GM23338 (cell line): ENCODE measurements around the gene STN1. TPM values are rescaled to one million over a fixed set of nuclear protein-coding genes. Genes with fewer than 3 reads are reported as not detected.

Experiments used
- ATAC-seq: fragments of 200-7000 bp; cut with Tn5 transposase; 3 replicates; pipeline ENCODE4 v1.9.1; 2020
- DNase-seq: peaks from one replicate; pipeline ENCODE4 v3.0.0-alpha.2; 2015; ENCODE audit warnings: low spot score
- H2AFZ ChIP-seq: fragments of 200-600 bp; sonication (generic); 2 replicates; pipeline ENCODE4 v1.8.0; 2016; ENCODE audit warnings: antibody characterized with exemption, mild to moderate bottlenecking, moderate library complexity
- H3F3A ChIP-seq: fragments of 200-600 bp; sonication (generic); replicated peaks from 2 replicates; pipeline ENCODE4 v1.8.0; 2017; ENCODE audit warnings: antibody characterized with exemption, mixed run types, low read depth
- H3K27ac ChIP-seq: fragments of 200-600 bp; sonication (generic); 2 replicates; pipeline ENCODE4 v1.6.1; 2016; ENCODE audit warnings: low read depth
- H3K27me3 ChIP-seq: fragments of 200-600 bp; sonication (generic); 2 replicates; pipeline ENCODE4 v1.8.0; 2016; ENCODE audit warnings: mild to moderate bottlenecking, mixed run types, moderate library complexity; ENCODE audit not compliant: insufficient read depth
- H3K36me3 ChIP-seq: fragments of 200-600 bp; sonication (generic); 2 replicates; pipeline ENCODE4 v1.8.0; 2016; ENCODE audit warnings: mild to moderate bottlenecking; ENCODE audit not compliant: insufficient read depth
- H3K4me1 ChIP-seq: fragments of 200-600 bp; sonication (generic); 2 replicates; pipeline ENCODE4 v1.8.0; 2016; ENCODE audit warnings: mild to moderate bottlenecking, moderate library complexity; ENCODE audit not compliant: insufficient read depth
- H3K4me2 ChIP-seq: fragments of 200-600 bp; sonication (generic); 2 replicates; pipeline ENCODE4 v1.7.1; 2017; ENCODE audit warnings: mixed run types
- H3K4me3 ChIP-seq: fragments of 200-600 bp; sonication (generic); 2 replicates; pipeline ENCODE4 v1.6.1; 2016; ENCODE audit warnings: mixed run types
- H3K79me2 ChIP-seq: fragments of 200-600 bp; sonication (generic); replicated peaks from 2 replicates; pipeline ENCODE4 v1.8.0; 2017; ENCODE audit warnings: mild to moderate bottlenecking; ENCODE audit not compliant: insufficient read depth
- H3K9me2 ChIP-seq: fragments of 200-600 bp; sonication (generic); 2 replicates; pipeline ENCODE4 v1.8.0; 2017; ENCODE audit not compliant: insufficient read depth
- H4K20me1 ChIP-seq: fragments of 200-600 bp; sonication (generic); replicated peaks from 2 replicates; pipeline ENCODE4 v1.8.0; 2017; ENCODE audit warnings: mild to moderate bottlenecking; ENCODE audit not compliant: insufficient read depth
- H3K27ac Mint-ChIP-seq: 2 replicates; pipeline ENCODE4 v1.8.0; 2020; ENCODE audit warnings: inconsistent platforms, mild to moderate bottlenecking, moderate library complexity, mixed read lengths
- H3K27me3 Mint-ChIP-seq: 3 replicates; pipeline ENCODE4 v1.8.0; 2022; ENCODE audit warnings: low read depth, mild to moderate bottlenecking, moderate library complexity, mixed read lengths, inconsistent platforms; ENCODE audit not compliant: insufficient read depth, poor library complexity
- H3K36me3 Mint-ChIP-seq: 3 replicates; pipeline ENCODE4 v1.8.0; 2021; ENCODE audit warnings: low read depth, mild to moderate bottlenecking, inconsistent platforms, moderate library complexity, mixed read lengths
- H3K4me1 Mint-ChIP-seq: 3 replicates; pipeline ENCODE4 v1.8.0; 2020; ENCODE audit warnings: mild to moderate bottlenecking, inconsistent platforms, mixed read lengths
- H3K4me3 Mint-ChIP-seq: 3 replicates; pipeline ENCODE4 v1.8.0; 2021; ENCODE audit warnings: moderate library complexity, mild to moderate bottlenecking, inconsistent platforms, mixed read lengths
- H3K9me3 Mint-ChIP-seq: 3 replicates; pipeline ENCODE4 v1.8.0; 2020; ENCODE audit warnings: moderate library complexity, mild to moderate bottlenecking, inconsistent platforms, mixed read lengths
- CREB1 ChIP-seq: fragments of 250-450 bp; sonication (Bioruptor Pico); IDR thresholded peaks from 2 replicates; pipeline ENCODE4 v1.5.0; 2020; ENCODE audit warnings: low read depth, mild to moderate bottlenecking, moderate library complexity
- CTCF ChIP-seq, 2 experiments: fragments of 200-600 bp in 1 of 2; sonication (generic) in 1 of 2; conservative IDR thresholded peaks; 2 replicates each; pipeline versions ENCODE4 v1.5.1 to v1.6.1; 2016 to 2017; ENCODE audit warnings: antibody characterized with exemption in 2 of 2, low read depth in 2 of 2, mild to moderate bottlenecking in 2 of 2, moderate library complexity in 1 of 2
- EZH2 ChIP-seq: fragments of 200-600 bp; sonication (generic); IDR thresholded peaks from one replicate; pipeline ENCODE4 v1.8.0; 2017; ENCODE audit warnings: antibody characterized with exemption, mild to moderate bottlenecking, low read depth; ENCODE audit not compliant: unreplicated experiment
- EZH2phosphoT487 ChIP-seq: fragments of 200-600 bp; sonication (generic); IDR thresholded peaks from one replicate; pipeline ENCODE4 v1.8.1; 2018; ENCODE audit warnings: antibody characterized with exemption; ENCODE audit not compliant: unreplicated experiment
- JUNB ChIP-seq: IDR thresholded peaks from one replicate; pipeline ENCODE4 v1.6.1; 2016; ENCODE audit warnings: antibody characterized with exemption; ENCODE audit not compliant: unreplicated experiment
- NANOG ChIP-seq: IDR thresholded peaks from 2 replicates; pipeline ENCODE4 v1.6.1; 2016; ENCODE audit warnings: antibody characterized with exemption, borderline replicate concordance
- POLR2AphosphoS5 ChIP-seq: IDR thresholded peaks from 2 replicates; pipeline ENCODE4 v1.6.1; 2016; ENCODE audit warnings: antibody characterized with exemption, low read depth
- REST ChIP-seq: IDR thresholded peaks from one replicate; pipeline ENCODE4 v1.6.1; 2018; ENCODE audit warnings: antibody characterized with exemption; ENCODE audit not compliant: unreplicated experiment
- STAT1 ChIP-seq: IDR thresholded peaks from one replicate; pipeline ENCODE4 v1.6.1; 2016; ENCODE audit warnings: antibody characterized with exemption; ENCODE audit not compliant: unreplicated experiment
- ZNF114 ChIP-seq: fragments of 250-450 bp; sonication (Bioruptor Pico); IDR thresholded peaks from 2 replicates; pipeline ENCODE4 v1.5.0; 2020; ENCODE audit warnings: mild to moderate bottlenecking, moderate library complexity
- ZNF331 ChIP-seq: fragments of 250-450 bp; sonication (Bioruptor Pico); IDR thresholded peaks from 2 replicates; pipeline ENCODE4 v1.5.0; 2020; ENCODE audit warnings: low read depth, mild to moderate bottlenecking, moderate library complexity
- polyA plus RNA-seq: library from polyadenylated mRNA; unstranded; fragments of >200 nt; fragmentation: Nextera tagmentation; extraction: Ambion mirVana; gene quantifications from 2 replicates; pipeline ENCODE4 v1.2.1, GENCODE V29; 2016
- total RNA-seq: library from RNA; depleted of rRNA; stranded (reverse); fragments of >200 nt; shearing (Covaris generic); gene quantifications from 2 replicates; pipeline ENCODE4 v1.2.3, GENCODE V29; 2014
- TF ChIP-seq, protein P1 (sequence below): IDR thresholded peaks from 2 replicates; pipeline ENCODE4 v1.6.1; 2016; ENCODE audit warnings: antibody characterized with exemption

The STN1 gene
- total and polyA plus RNA-seq, 2 experiments from 2014 or later: 7.2 to 11.3 TPM

DNA sequence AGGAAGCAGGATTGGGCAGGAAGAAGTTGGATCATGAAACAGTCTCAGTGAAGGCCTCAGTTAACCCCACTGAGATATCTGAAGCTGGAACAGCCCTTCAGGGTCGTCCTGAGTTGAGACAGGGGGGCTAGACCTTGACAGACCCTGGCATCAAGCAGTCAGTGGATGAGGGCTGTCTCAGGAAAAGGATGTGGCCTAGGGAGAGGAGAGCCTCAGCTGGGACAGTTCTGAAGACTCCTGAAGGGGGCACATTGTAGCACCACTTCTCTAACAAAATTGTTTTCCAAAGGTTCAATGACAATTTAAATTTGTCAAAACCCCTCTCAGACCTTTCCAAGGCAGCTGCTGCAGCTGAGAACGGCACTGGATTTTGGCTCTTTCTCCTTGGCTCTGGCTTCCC is 33.2 kb upstream of the STN1 start:
- TF ChIP-seq CREB1 (CRISPR knock-in tag): no peak
- H3K27me3 Mint-ChIP-seq: no peaks in the 10 kb centered on the region
- no peak overlapping the region for H3K4me3 ChIP-seq
- no peaks in the 10 kb centered on the region for H3K4me1 ChIP-seq
- no peaks in the 10 kb centered on the region for H3F3A ChIP-seq
- H3K4me2 ChIP-seq: no peak overlapping the region
- H3K36me3 Mint-ChIP-seq: no peaks in the 10 kb centered on the region
- no peak overlapping the region for H3K27ac ChIP-seq
- no peaks in the 10 kb centered on the region for H3K36me3 ChIP-seq
- no peaks in the 10 kb centered on the region for H3K9me3 Mint-ChIP-seq
- no peaks in the 10 kb centered on the region for H4K20me1 ChIP-seq
- no peak overlapping the region for H3K4me3 Mint-ChIP-seq
- DNase-seq (peak; percentile 11), ATAC-seq (peak; percentile 55; the same call in 2 of the 3 replicates)
- H3K79me2 ChIP-seq: no peaks in the 10 kb centered on the region
- H2AFZ ChIP-seq: 0 out of 2 replicates have a peak overlapping the region, but pooled peaks have one; percentile 13
- H3K9me2 ChIP-seq: no peaks in the 10 kb centered on the region
- H3K27ac Mint-ChIP-seq: no peak overlapping the region
- peaks cover 6% of the 10 kb centered on the region; the same call in 2 of the 3 replicates for H3K4me1 Mint-ChIP-seq
- no peaks in the 10 kb centered on the region for H3K27me3 ChIP-seq

DNA sequence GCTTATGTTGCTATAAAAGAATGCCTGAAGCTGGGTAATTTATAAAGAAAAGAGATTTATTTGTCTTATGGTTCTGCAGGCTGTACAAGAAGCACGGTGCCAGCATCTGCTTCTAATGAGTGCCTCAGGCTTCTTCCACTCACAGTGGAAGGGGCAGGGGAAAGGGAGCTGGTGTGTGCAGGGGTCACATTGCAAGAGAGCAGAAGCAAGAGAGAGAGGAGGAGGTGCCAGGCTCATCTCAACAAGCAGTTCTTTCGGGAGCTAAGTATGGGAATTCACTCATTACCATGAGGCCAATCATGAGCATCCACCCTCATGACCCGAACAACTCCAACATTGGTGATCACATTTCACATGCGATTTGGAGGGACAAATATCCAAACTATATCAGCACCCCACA is 31.7 kb upstream of the STN1 start:
- no peak overlapping the region for H3K4me3 ChIP-seq
- DNase-seq: peak; percentile 10
- peak overlapping the region; percentile 80 for H2AFZ ChIP-seq
- H3F3A ChIP-seq: no peaks in the 10 kb centered on the region
- no peaks in the 10 kb centered on the region for H3K79me2 ChIP-seq
- Mint-ChIP-seq H3K4me3 (no peak overlapping the region), H3K36me3 (no peaks in the 10 kb centered on the region), H3K27ac (no peak overlapping the region), H3K4me1 (peaks cover 6% of the 10 kb centered on the region; the same call in 2 of the 3 replicates), H3K9me3 (no peaks in the 10 kb centered on the region), H3K27me3 (no peaks in the 10 kb centered on the region)
- peak; percentile 57 for ATAC-seq
- no peaks in the 10 kb centered on the region for H4K20me1 ChIP-seq
- no peaks in the 10 kb centered on the region for H3K4me1 ChIP-seq
- no peaks in the 10 kb centered on the region for H3K36me3 ChIP-seq
- no peaks in the 10 kb centered on the region for H3K27me3 ChIP-seq
- TF ChIP-seq NANOG (no peak), CTCF (conservative IDR thresholded peaks at IDR 0.05; ENCODE audit: low read depth in 2 of 2) (no peak), STAT1 (no peak)
- H3K27ac ChIP-seq: no peak overlapping the region
- no peaks in the 10 kb centered on the region for H3K9me2 ChIP-seq
- no peak overlapping the region for H3K4me2 ChIP-seq

GRCh38 chr10:103947799-103948516 is 30.0 kb upstream of the STN1 start:
- H3F3A ChIP-seq: no peaks in the 10 kb centered on the region
- peaks cover 6% of the 10 kb centered on the region; the same call in 2 of the 3 replicates for H3K4me1 Mint-ChIP-seq
- H3K27me3 ChIP-seq: no peaks in the 10 kb centered on the region
- H3K9me2 ChIP-seq: no peaks in the 10 kb centered on the region
- H3K79me2 ChIP-seq: no peaks in the 10 kb centered on the region
- H3K4me1 ChIP-seq: no peaks in the 10 kb centered on the region
- H3K4me3 Mint-ChIP-seq: no peak overlapping the region
- no peak overlapping the region for H3K4me3 ChIP-seq
- H4K20me1 ChIP-seq: no peaks in the 10 kb centered on the region
- no peak for ATAC-seq
- H3K27ac Mint-ChIP-seq: no peak overlapping the region
- H3K36me3 ChIP-seq: no peaks in the 10 kb centered on the region
- H3K4me2 ChIP-seq: no peak overlapping the region
- H2AFZ ChIP-seq: peak overlapping the region; percentile 52; the same call in 1 of the 2 replicates
- H3K27me3 Mint-ChIP-seq: no peaks in the 10 kb centered on the region
- DNase-seq: no peak
- no peaks in the 10 kb centered on the region for H3K9me3 Mint-ChIP-seq
- H3K36me3 Mint-ChIP-seq: no peaks in the 10 kb centered on the region
- H3K27ac ChIP-seq: no peak overlapping the region
- TF ChIP-seq REST: no peak
- no peak for TF ChIP-seq ZNF331 (CRISPR knock-in tag)
- TF ChIP-seq, protein P1, sequence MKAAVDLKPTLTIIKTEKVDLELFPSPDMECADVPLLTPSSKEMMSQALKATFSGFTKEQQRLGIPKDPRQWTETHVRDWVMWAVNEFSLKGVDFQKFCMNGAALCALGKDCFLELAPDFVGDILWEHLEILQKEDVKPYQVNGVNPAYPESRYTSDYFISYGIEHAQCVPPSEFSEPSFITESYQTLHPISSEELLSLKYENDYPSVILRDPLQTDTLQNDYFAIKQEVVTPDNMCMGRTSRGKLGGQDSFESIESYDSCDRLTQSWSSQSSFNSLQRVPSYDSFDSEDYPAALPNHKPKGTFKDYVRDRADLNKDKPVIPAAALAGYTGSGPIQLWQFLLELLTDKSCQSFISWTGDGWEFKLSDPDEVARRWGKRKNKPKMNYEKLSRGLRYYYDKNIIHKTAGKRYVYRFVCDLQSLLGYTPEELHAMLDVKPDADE: no peak
- TF ChIP-seq EZH2phosphoT487: no peak
- TF ChIP-seq CREB1 (CRISPR knock-in tag): no peak
- TF ChIP-seq EZH2: no peak
- TF ChIP-seq STAT1: no peak
- no peak for TF ChIP-seq JUNB
- TF ChIP-seq POLR2AphosphoS5: no peak
- no peak for TF ChIP-seq ZNF114 (CRISPR knock-in tag)
